ENCODE measurements around the gene SLC37A2.
"Not testable (repeated sequence)": the region's sequence is repeated elsewhere in the genome, so short reads cannot be mapped to it uniquely, and the experiment has no call there.

The SLC37A2 gene

GRCh38 chr11:125085301-125086081, 22.4 kb downstream of the SLC37A2 start:
- TF ChIP-seq, protein P1, sequence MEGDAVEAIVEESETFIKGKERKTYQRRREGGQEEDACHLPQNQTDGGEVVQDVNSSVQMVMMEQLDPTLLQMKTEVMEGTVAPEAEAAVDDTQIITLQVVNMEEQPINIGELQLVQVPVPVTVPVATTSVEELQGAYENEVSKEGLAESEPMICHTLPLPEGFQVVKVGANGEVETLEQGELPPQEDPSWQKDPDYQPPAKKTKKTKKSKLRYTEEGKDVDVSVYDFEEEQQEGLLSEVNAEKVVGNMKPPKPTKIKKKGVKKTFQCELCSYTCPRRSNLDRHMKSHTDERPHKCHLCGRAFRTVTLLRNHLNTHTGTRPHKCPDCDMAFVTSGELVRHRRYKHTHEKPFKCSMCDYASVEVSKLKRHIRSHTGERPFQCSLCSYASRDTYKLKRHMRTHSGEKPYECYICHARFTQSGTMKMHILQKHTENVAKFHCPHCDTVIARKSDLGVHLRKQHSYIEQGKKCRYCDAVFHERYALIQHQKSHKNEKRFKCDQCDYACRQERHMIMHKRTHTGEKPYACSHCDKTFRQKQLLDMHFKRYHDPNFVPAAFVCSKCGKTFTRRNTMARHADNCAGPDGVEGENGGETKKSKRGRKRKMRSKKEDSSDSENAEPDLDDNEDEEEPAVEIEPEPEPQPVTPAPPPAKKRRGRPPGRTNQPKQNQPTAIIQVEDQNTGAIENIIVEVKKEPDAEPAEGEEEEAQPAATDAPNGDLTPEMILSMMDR (IDR thresholded peaks at IDR 0.05) = no peak
- no peaks in the 10 kb centered on the region for H3K9me3 ChIP-seq
- H3K27ac ChIP-seq = no peak overlapping the region
- intact Hi-C loops (cut with DNase I; ENCODE audit: low total_unique reads) = no loop called here
- no peaks in the 10 kb centered on the region for H3K4me1 ChIP-seq
- no peak for DNase-seq
- H3K27me3 ChIP-seq = peaks cover 0 to 36% of the 10 kb centered on the region in 2 donors
- H3K4me3 ChIP-seq = no peak overlapping the region
- no peaks in the 10 kb centered on the region for H3K36me3 ChIP-seq

DNA sequence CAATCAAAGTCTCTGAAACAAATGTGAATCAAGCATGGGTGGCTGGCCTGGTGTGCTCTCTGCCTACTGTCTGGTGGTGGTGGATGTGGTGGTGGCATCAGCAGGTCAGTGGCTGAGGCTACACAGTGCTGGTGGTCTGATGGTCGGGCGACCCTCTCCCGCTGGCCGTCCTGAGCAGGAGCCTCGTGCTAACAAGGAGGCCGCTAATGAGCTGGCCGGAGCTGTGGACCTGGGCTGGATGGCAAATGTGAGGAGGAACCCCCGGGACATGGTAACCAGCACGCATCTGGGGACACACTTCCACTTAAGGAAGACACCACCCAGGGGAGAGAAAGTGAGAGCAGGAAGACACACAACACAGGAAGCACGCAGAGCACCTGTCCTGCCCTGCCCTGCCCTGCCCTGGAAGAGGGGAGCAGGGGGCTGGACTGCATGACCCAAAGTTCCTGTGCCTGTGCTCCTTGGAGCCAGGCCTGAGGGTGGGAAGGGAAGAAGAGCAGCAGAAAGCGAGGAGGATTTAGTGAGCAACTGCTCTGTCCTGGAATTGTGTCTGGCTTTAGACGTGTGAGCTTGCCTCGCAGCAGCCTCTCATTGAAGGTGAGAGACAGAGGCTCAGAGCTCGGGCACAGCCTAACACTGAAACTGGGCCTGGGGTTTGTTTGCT, 23.7 kb downstream of the SLC37A2 start:
- TF ChIP-seq, protein P1 (IDR thresholded peaks at IDR 0.05) = no peak
- Histone ChIP-seq H3K4me1 (peaks cover 0 to 7% (median 3%) of the 10 kb centered on the region in 4 donors), H3K36me3 (no peaks in the 10 kb centered on the region), H3K27me3 (peaks cover 0 to 33% of the 10 kb centered on the region in 2 donors), H3K4me3 (no peak overlapping the region), H3K27ac (no peak overlapping the region), H3K9me3 (no peaks in the 10 kb centered on the region)
- intact Hi-C loops (cut with DNase I; ENCODE audit: low total_unique reads) = no loop called here
- DNase-seq = no peak

GRCh38 chr11:125088123-125088522, 25.0 kb downstream of the SLC37A2 start:
- no peak overlapping the region for H3K4me3 ChIP-seq
- TF ChIP-seq, protein P1 (IDR thresholded peaks at IDR 0.05) = no peak
- H3K9me3 ChIP-seq = no peaks in the 10 kb centered on the region
- intact Hi-C loops (cut with DNase I; ENCODE audit: low total_unique reads) = no loop called here
- H3K4me1 ChIP-seq = peaks cover 0 to 7% (median 3%) of the 10 kb centered on the region in 4 donors
- H3K27me3 ChIP-seq = peaks cover 0 to 22% of the 10 kb centered on the region in 2 donors
- H3K36me3 ChIP-seq = no peaks in the 10 kb centered on the region
- DNase-seq = no peak
- H3K27ac ChIP-seq = no peak overlapping the region

DNA sequence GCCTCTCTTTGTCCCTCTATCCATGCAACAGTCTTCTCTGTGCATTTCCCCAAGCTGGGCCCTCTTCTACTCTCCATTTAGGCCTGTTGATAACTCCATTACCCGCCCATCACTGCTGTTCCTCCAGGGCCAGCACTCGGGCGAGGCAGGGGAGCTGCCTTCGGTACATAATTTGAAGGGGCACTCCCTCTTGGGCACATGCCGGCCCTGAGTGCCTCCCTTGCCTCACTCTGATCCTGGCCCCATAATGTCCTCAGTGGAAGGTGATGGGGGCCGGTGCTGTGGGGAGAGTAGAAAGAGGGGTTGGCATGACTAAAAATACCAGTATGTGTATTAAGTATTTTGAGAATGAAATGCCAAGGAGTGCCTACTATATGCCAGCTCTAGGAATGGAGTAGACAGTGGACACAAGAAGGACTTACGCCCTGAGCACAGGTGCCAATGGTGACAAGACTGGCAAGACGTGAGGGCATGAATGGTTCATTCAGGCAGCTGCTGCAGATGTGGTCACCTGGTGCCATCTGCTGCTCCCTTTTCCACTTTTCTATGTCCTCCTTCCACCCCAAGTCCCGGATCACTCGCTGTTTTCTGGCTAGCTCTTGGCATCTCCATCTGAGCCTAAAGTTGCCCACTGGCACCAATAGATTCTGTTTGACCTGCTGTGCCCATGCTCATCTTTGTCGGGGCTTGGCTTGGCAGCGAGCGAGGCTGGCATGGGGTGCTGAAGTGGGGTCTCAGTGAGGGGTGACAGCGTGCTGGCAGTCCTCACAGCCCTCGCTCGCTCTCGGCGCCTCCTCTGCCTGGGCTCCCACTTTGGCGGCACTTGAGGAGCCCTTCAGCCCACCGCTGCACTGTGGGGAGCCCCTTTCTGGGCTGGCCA, 25.7 kb downstream of the SLC37A2 start:
- H3K4me3 ChIP-seq = no peak overlapping the region
- intact Hi-C loops (cut with DNase I; ENCODE audit: low total_unique reads) = no loop called here
- H3K4me1 ChIP-seq = peaks cover 0 to 7% (median 3%) of the 10 kb centered on the region in 4 donors
- peaks cover 0 to 16% of the 10 kb centered on the region in 2 donors for H3K27me3 ChIP-seq
- H3K36me3 ChIP-seq = no peaks in the 10 kb centered on the region
- no peak overlapping the region for H3K27ac ChIP-seq
- DNase-seq = no peak
- TF ChIP-seq, protein P1 (IDR thresholded peaks at IDR 0.05) = no peak
- no peaks in the 10 kb centered on the region for H3K9me3 ChIP-seq

DNA sequence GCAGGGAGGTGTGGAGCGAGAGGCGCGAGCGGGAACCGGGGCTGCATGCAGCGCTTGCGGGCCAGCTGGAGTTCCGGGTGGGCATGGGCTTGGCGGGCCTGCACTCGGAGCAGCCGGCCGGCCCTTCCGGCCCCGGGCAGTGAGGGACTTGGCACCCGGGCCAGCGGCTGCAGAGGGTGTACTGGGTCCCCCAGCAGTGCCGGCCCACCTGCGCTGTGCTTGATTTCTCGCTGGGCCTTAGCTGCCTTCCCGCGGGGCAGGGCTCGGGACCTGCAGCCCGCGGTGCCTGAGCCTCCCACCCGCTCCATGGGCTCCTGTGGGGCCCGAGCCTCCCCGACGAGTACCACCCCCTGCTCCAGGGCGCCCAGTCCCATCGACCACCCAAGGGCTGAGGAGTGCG, 26.4 kb downstream of the SLC37A2 start:
- DNase-seq; intact Hi-C loops (cut with DNase I; ENCODE audit: low total_unique reads); H3K9me3 ChIP-seq; H3K27me3 ChIP-seq; H3K4me1 ChIP-seq; H3K27ac ChIP-seq; H3K36me3 ChIP-seq; H3K4me3 ChIP-seq: not testable (repeated sequence)

DNA sequence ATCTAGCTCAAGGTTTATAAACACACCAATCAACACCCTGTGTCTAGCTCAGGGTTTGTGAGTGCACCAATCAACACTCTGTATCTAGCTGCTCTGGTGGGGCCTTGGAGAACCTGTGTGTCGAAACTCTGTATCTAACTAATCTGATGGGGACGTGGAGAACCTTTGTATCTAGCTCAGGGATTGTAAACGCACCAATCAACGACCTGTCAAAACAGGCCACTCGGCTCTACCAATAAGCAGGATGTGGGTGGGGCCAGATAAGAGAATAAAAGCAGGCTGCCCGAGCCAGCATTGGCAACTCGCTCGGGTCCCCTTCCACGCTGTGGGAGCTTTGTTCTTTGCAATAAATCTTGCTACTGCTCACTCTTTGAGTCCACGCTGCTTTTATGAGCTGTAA, 27.0 kb downstream of the SLC37A2 start:
- H3K36me3 ChIP-seq; H3K4me3 ChIP-seq; H3K27me3 ChIP-seq; H3K4me1 ChIP-seq; intact Hi-C loops (cut with DNase I; ENCODE audit: low total_unique reads); H3K27ac ChIP-seq; DNase-seq; H3K9me3 ChIP-seq: not testable (repeated sequence)
